Suprapubic skin (tissue), 4 donors: ENCODE results near the gene CYSRT1. TPM values are rescaled to one million over a fixed set of nuclear protein-coding genes. Genes with fewer than 3 reads are reported as not detected.

Source experiments
- DNase-seq, 2 donors: peaks; one replicate each; pipeline ENCODE4 v3.0.0-alpha.2; 2019; ENCODE audit warnings: low spot score in 2 of 2
- H3K27ac ChIP-seq: fragments of 200-600 bp; sonication (generic); one replicate; pipeline ENCODE4 v1.5.1; 2019
- H3K27me3 ChIP-seq: fragments of 200-600 bp; sonication (generic); one replicate; pipeline ENCODE4 v1.5.1; 2019
- H3K36me3 ChIP-seq: fragments of 200-600 bp; sonication (generic); one replicate; pipeline ENCODE4 v1.5.1; 2019
- H3K4me1 ChIP-seq: fragments of 200-600 bp; sonication (generic); one replicate; pipeline ENCODE4 v1.5.1; 2019
- H3K4me3 ChIP-seq: fragments of 200-600 bp; sonication (generic); one replicate; pipeline ENCODE4 v1.5.1; 2019; ENCODE audit warnings: mild to moderate bottlenecking
- H3K9me3 ChIP-seq: fragments of 200-600 bp; sonication (generic); one replicate; pipeline ENCODE4 v1.5.1; 2019
- EP300 ChIP-seq: sonication (generic); formaldehyde crosslinking; IDR thresholded peaks from one replicate; pipeline ENCODE4 v1.6.1; 2017; ENCODE audit warnings: antibody characterized with exemption
- POLR2A ChIP-seq, 2 donors: fragments of 450-650 bp; IDR thresholded peaks; one replicate each; pipeline ENCODE4 v1.6.1; 2017; ENCODE audit warnings: antibody characterized with exemption in 2 of 2, mild to moderate bottlenecking in 2 of 2, moderate library complexity in 2 of 2
- POLR2AphosphoS5 ChIP-seq, 3 donors: sonication (generic); formaldehyde crosslinking; IDR thresholded peaks; one replicate each; pipeline ENCODE4 v1.6.1; 2017; ENCODE audit warnings: antibody characterized with exemption in 3 of 3
- WGBS: methylation state at CpG from one replicate; pipeline ENCODE4 v1.1.5; 2018; 5-methylcytosine and 5-hydroxymethylcytosine counted together
- total RNA-seq, 4 donors: library from RNA; depleted of rRNA; stranded (reverse); fragments of >200 nt; gene quantifications; one replicate each; pipeline ENCODE4 v1.1.0, GENCODE V29; 2016
- TF ChIP-seq, protein P1 (sequence below), 2 donors: fragments of 200-600 bp in 1 of 2; fragments of 450-650 bp in 1 of 2; sonication (generic) in 1 of 2; IDR thresholded peaks; one replicate each; pipeline ENCODE4 v1.5.1; 2016 to 2019; ENCODE audit warnings: antibody characterized with exemption in 2 of 2, mild to moderate bottlenecking in 1 of 2, moderate library complexity in 1 of 2

The CYSRT1 gene
- total RNA-seq, 4 donors from 2014 or later: 22.8 to 65.7 (median 44.2) TPM

GRCh38 chr9:137213160-137214060 lies 11.6 kb upstream of the CYSRT1 start:
- no peaks in the 10 kb centered on the region for H3K9me3 ChIP-seq
- no peaks in the 10 kb centered on the region for H3K27me3 ChIP-seq
- no peak for DNase-seq
- H3K27ac ChIP-seq: no peak overlapping the region
- peaks cover 18% of the 10 kb centered on the region for H3K36me3 ChIP-seq
- 91% methylated on average over 36 of the region's 49 CpGs for WGBS
- H3K4me1 ChIP-seq: peaks cover 20% of the 10 kb centered on the region
- no peak overlapping the region for H3K4me3 ChIP-seq
- no peak for TF ChIP-seq POLR2AphosphoS5 (IDR thresholded peaks at IDR 0.05)
- TF ChIP-seq, protein P1, sequence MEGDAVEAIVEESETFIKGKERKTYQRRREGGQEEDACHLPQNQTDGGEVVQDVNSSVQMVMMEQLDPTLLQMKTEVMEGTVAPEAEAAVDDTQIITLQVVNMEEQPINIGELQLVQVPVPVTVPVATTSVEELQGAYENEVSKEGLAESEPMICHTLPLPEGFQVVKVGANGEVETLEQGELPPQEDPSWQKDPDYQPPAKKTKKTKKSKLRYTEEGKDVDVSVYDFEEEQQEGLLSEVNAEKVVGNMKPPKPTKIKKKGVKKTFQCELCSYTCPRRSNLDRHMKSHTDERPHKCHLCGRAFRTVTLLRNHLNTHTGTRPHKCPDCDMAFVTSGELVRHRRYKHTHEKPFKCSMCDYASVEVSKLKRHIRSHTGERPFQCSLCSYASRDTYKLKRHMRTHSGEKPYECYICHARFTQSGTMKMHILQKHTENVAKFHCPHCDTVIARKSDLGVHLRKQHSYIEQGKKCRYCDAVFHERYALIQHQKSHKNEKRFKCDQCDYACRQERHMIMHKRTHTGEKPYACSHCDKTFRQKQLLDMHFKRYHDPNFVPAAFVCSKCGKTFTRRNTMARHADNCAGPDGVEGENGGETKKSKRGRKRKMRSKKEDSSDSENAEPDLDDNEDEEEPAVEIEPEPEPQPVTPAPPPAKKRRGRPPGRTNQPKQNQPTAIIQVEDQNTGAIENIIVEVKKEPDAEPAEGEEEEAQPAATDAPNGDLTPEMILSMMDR (IDR thresholded peaks at IDR 0.05): no peak
- no peak for TF ChIP-seq POLR2A (IDR thresholded peaks at IDR 0.05)
- no peak for TF ChIP-seq EP300

GRCh38 chr9:137214620-137215019 lies 10.4 kb upstream of the CYSRT1 start:
- no peak overlapping the region for H3K27ac ChIP-seq
- no peak for TF ChIP-seq EP300
- TF ChIP-seq POLR2AphosphoS5 (IDR thresholded peaks at IDR 0.05): no peak
- TF ChIP-seq, protein P1 (IDR thresholded peaks at IDR 0.05): no peak
- TF ChIP-seq POLR2A (IDR thresholded peaks at IDR 0.05): no peak
- DNase-seq: no peak
- H3K9me3 ChIP-seq: no peaks in the 10 kb centered on the region
- H3K4me3 ChIP-seq: no peak overlapping the region
- H3K27me3 ChIP-seq: no peaks in the 10 kb centered on the region
- 94% methylated on average over 19 of the region's 19 CpGs for WGBS
- H3K4me1 ChIP-seq: peaks cover 27% of the 10 kb centered on the region
- H3K36me3 ChIP-seq: peaks cover 10% of the 10 kb centered on the region

DNA sequence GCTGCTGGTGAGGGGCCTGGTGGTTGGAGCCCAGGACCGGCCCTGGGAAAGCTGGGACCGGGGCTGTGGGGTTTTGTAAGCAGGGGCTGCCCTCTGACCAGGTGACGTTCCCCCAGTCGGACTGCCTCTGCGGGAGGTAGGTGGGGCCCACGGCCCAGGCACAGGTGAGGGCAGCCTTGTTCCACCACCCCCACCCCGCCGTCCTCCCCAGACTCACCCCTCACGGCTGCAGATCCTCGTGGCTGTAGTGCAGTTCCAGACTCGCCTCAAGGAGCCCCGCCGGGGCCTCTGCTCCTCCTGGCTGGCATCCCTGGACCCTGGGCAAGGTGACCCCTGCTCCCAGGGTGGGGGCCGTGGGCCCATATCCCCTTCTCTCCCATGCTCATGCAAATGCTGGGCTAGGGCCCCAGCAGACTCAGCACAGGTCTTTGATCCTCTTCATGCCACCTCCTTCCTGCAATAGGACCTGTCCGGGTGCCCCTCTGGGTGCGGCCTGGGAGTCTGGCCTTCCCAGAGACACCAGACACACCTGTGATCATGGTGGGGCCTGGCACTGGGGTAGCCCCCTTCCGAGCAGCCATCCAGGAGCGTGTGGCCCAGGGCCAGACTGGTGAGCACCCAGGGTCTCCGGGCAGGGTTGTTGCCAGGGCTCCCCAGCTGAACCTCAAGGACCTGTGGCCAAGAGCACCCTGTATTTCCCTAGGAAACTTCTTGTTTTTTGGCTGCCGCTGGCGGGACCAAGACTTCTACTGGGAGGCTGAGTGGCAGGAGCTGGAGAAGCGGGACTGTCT lies 9.6 kb upstream of the CYSRT1 start:
- TF ChIP-seq POLR2A (IDR thresholded peaks at IDR 0.05) (no peak), POLR2AphosphoS5 (IDR thresholded peaks at IDR 0.05) (no peak), EP300 (no peak)
- TF ChIP-seq, protein P1 (IDR thresholded peaks at IDR 0.05): no peak
- WGBS: 91% methylated on average over 8 of the region's 22 CpGs
- no peak overlapping the region for H3K4me3 ChIP-seq

DNA sequence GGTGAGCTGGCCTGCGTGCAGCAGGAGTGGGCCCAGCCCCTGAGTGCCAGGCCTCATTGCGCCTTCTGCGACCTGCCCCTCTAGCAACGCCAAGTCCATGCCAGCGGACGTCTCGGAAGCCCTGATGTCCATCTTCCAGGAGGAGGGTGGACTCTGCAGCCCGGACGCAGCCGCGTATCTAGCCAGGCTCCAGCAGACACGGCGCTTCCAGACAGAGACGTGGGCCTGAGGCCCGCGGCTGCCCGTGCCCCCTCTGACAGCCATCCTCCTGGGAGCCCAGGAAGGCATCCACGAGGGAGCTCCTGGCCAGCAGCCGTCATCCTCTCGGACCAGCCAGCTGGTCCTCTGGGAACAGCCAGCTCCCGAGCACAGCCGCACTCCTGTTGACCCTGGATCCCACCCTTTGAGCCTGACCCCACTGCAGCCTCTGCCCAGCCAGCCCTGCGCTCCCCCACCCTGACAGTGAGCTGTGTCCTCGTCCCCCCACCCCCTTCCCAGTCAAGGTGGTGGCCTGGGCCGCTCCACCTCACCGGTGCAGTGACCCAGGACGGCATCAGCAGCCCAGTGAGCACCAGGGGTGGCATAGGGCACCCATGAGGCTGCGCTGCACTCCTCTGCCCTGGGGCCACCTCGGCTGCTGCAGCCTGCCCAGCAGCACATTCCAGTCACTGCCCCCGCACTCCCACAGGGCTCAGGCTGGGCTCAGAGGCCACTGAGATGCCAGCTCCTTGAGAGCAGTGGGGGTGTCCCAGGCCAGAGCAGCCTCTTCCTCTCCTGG lies 8.6 kb upstream of the CYSRT1 start:
- H3K27me3 ChIP-seq: no peaks in the 10 kb centered on the region
- H3K36me3 ChIP-seq: peaks cover 10% of the 10 kb centered on the region
- H3K9me3 ChIP-seq: no peaks in the 10 kb centered on the region
- 100% methylated on average over 3 of the region's 30 CpGs for WGBS
- no peak for DNase-seq
- H3K27ac ChIP-seq: no peak overlapping the region
- no peak overlapping the region for H3K4me3 ChIP-seq
- peaks cover 27% of the 10 kb centered on the region for H3K4me1 ChIP-seq
- no peak for TF ChIP-seq POLR2A (IDR thresholded peaks at IDR 0.05)
- TF ChIP-seq EP300: no peak
- no peak for TF ChIP-seq POLR2AphosphoS5 (IDR thresholded peaks at IDR 0.05)
- TF ChIP-seq, protein P1 (IDR thresholded peaks at IDR 0.05): no peak

More for the DNA sequence above, 9.6 kb upstream of the CYSRT1 start:
- H3K36me3 ChIP-seq: peaks cover 10% of the 10 kb centered on the region
- no peak overlapping the region for H3K27ac ChIP-seq
- H3K27me3 ChIP-seq: no peaks in the 10 kb centered on the region
- no peaks in the 10 kb centered on the region for H3K9me3 ChIP-seq
- H3K4me1 ChIP-seq: peaks cover 27% of the 10 kb centered on the region
- no peak for DNase-seq
